ENCODE data around the gene ASAP3. TPM values are rescaled to one million over a fixed set of nuclear protein-coding genes. Genes with fewer than 3 reads are reported as not detected.

ASAP3 gene
- total and polyA plus RNA-seq, 2 donors (not counting 3 experiments of a cell fraction or from before 2014, with no cell fraction given), result 12.5 to 14.2 TPM

DNA sequence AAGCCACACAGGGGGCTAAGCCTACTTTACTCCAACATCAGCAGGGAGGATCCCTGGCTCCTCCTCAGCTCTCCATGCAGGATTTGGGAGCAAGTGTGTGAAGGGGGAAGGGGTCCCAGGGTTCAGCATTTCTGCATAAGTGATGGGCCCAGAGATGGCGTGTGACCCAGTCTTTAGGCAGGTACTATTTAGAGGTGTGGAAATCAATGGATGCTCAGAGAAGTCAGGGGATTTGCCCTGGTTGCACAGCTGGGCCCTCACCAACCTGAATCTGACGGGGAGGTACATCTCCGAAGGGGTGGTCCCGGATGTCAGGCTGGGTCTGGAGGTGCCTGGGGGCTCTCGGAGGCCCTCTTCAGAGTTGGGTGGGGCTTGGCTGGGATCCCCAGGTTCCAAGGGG lies 52.5 kb downstream of the ASAP3 start:
- Histone ChIP-seq H2AFZ (ENCODE audit: low read depth, low read length) (no peak overlapping the region), H3K27ac (ENCODE audit: insufficient read depth, low read depth, low read length) (no peak overlapping the region), H3K9me3 (replicated peaks; ENCODE audit: control insufficient read depth, insufficient read depth, low read length) (no peaks in the 10 kb centered on the region), H3K79me2 (ENCODE audit: control insufficient read depth, insufficient read depth, low read length) (no peaks in the 10 kb centered on the region), H3K9me1 (replicated peaks; ENCODE audit: control insufficient read depth, extremely low read depth, insufficient read depth, low read length) (no peaks in the 10 kb centered on the region), H3K9ac (replicated peaks; ENCODE audit: extremely low read depth, insufficient read depth, low read length) (no peak overlapping the region), H3K36me3 (ENCODE audit: control insufficient read depth in 2 of 2, extremely low read depth in 1 of 2, insufficient read depth in 2 of 2, low read length in 2 of 2) (peaks cover 0 to 3% of the 10 kb centered on the region in 2 experiments), H3K4me2 (ENCODE audit: insufficient read depth, low read length) (no peak overlapping the region), H3K4me1 (ENCODE audit: control insufficient read depth, extremely low read depth, insufficient read depth, low read length) (no peaks in the 10 kb centered on the region), H4K20me1 (replicated peaks; ENCODE audit: control insufficient read depth, extremely low read depth, insufficient read depth, low read length) (no peaks in the 10 kb centered on the region), H3K27me3 (ENCODE audit: control insufficient read depth in 2 of 2, insufficient read depth in 2 of 2, low read length in 2 of 2) (no peaks in the 10 kb centered on the region), H3K4me3 (replicated peaks in 1 of 3; ENCODE audit: insufficient read depth in 1 of 3, low read depth in 1 of 3, low read length in 3 of 3) (no peak overlapping the region)
- DNase-seq (ENCODE audit: low read depth, low spot score) (no peak), FAIRE-seq (no peak)
- dilution Hi-C loops (cut with MboI; ENCODE audit: extremely low pct_ligation_motif_present, low sequenced_read_pairs) (no loop called here), intact Hi-C loops (cut with micrococcal nuclease) (no loop called here)
- ChIA-PET POLR2A (no interaction called here), CTCF (no interaction called here)
- BruUV-seq (replicated peaks), result no TSS peak
- TF ChIP-seq, protein P1, sequence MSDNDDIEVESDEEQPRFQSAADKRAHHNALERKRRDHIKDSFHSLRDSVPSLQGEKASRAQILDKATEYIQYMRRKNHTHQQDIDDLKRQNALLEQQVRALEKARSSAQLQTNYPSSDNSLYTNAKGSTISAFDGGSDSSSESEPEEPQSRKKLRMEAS (IDR thresholded peaks at IDR 0.05; ENCODE audit: insufficient read depth, insufficient read length), result no peak
- TF ChIP-seq, protein P2, sequence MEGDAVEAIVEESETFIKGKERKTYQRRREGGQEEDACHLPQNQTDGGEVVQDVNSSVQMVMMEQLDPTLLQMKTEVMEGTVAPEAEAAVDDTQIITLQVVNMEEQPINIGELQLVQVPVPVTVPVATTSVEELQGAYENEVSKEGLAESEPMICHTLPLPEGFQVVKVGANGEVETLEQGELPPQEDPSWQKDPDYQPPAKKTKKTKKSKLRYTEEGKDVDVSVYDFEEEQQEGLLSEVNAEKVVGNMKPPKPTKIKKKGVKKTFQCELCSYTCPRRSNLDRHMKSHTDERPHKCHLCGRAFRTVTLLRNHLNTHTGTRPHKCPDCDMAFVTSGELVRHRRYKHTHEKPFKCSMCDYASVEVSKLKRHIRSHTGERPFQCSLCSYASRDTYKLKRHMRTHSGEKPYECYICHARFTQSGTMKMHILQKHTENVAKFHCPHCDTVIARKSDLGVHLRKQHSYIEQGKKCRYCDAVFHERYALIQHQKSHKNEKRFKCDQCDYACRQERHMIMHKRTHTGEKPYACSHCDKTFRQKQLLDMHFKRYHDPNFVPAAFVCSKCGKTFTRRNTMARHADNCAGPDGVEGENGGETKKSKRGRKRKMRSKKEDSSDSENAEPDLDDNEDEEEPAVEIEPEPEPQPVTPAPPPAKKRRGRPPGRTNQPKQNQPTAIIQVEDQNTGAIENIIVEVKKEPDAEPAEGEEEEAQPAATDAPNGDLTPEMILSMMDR (IDR thresholded peaks at IDR 0.05; ENCODE audit: extremely low read depth in 1 of 2, insufficient read depth in 1 of 2, low read depth in 1 of 2, low read length in 2 of 2), result no peak
- TF ChIP-seq POLR2AphosphoS5 (IDR thresholded peaks at IDR 0.05; ENCODE audit: insufficient read depth, low read depth, low read length) (no peak), POLR2A (IDR thresholded peaks at IDR 0.05; ENCODE audit: low read depth, low read length) (no peak), EZH2 (IDR thresholded peaks at IDR 0.05; ENCODE audit: borderline replicate concordance, low read depth, low read length, severe bottlenecking) (no peak), FOS (IDR thresholded peaks at IDR 0.05; ENCODE audit: borderline replicate concordance, insufficient read depth, low read length) (no peak), MYC (IDR thresholded peaks at IDR 0.05; ENCODE audit: low read depth, low read length) (no peak), GATA2 (IDR thresholded peaks at IDR 0.05; ENCODE audit: insufficient read depth, insufficient read length, low read depth, low read length) (no peak), JUN (IDR thresholded peaks at IDR 0.05; ENCODE audit: borderline replicate concordance, insufficient read depth, insufficient read length, low read depth) (no peak)

Measured in endothelial cell of umbilical vein (primary cell).